ENCODE results near the gene NRG2.

Gene NRG2

DNA sequence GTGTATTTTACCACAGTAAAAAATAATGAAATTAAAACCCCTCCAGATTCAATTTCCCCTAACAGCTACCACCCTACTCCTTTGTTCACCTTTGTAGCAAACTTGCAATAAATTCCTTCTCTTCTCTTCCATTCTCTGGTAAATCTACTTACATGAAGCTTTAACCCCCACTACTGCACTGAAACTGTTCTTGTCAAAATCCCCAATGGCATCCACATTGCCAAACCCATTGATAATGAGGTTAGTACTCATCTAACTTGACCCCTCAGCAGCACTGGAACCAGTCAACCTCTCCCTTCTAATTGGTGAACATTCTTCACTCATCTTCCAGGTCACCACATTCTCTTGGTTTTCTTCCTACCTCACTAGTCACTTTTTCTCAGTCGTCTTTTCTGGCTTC, 29.6 kb downstream of the NRG2 start:
- TF ChIP-seq ESRRG (CRISPR knock-in tag; IDR thresholded peaks at IDR 0.05) = no peak
- TF ChIP-seq TCF4 (CRISPR knock-in tag; IDR thresholded peaks at IDR 0.05; ENCODE audit: borderline replicate concordance) = no peak
- TF ChIP-seq SNAI2 (CRISPR knock-in tag; IDR thresholded peaks at IDR 0.05) = no peak
- no peak for TF ChIP-seq OSR1 (CRISPR knock-in tag; IDR thresholded peaks at IDR 0.05)
- TF ChIP-seq, protein P1, sequence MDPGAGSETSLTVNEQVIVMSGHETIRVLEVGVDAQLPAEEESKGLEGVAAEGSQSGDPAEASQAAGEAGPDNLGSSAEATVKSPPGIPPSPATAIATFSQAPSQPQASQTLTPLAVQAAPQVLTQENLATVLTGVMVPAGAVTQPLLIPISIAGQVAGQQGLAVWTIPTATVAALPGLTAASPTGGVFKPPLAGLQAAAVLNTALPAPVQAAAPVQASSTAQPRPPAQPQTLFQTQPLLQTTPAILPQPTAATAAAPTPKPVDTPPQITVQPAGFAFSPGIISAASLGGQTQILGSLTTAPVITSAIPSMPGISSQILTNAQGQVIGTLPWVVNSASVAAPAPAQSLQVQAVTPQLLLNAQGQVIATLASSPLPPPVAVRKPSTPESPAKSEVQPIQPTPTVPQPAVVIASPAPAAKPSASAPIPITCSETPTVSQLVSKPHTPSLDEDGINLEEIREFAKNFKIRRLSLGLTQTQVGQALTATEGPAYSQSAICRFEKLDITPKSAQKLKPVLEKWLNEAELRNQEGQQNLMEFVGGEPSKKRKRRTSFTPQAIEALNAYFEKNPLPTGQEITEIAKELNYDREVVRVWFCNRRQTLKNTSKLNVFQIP (CRISPR knock-in tag; IDR thresholded peaks at IDR 0.05; ENCODE audit: borderline replicate concordance, low read depth) = no peak
- no peak for TF ChIP-seq ISL1 (CRISPR knock-in tag; IDR thresholded peaks at IDR 0.05)
- no peak for TF ChIP-seq ZNF70 (CRISPR knock-in tag; IDR thresholded peaks at IDR 0.05)
- TF ChIP-seq PPARA (CRISPR knock-in tag; IDR thresholded peaks at IDR 0.05; ENCODE audit: borderline replicate concordance) = no peak
- no peak for TF ChIP-seq ZNF565 (CRISPR knock-in tag; conservative IDR thresholded peaks at IDR 0.05; ENCODE audit: low read depth)
- no peak for TF ChIP-seq ZC3H10 (CRISPR knock-in tag; IDR thresholded peaks at IDR 0.05)
- TF ChIP-seq GLIS3 (CRISPR knock-in tag; IDR thresholded peaks at IDR 0.05) = no peak
- no peak for ATAC-seq

- no peak for ATAC-seq
- no peak for TF ChIP-seq PPARA (CRISPR knock-in tag; IDR thresholded peaks at IDR 0.05; ENCODE audit: borderline replicate concordance)
- TF ChIP-seq CSDC2 (CRISPR knock-in tag; IDR thresholded peaks at IDR 0.05) = no peak
- no peak for TF ChIP-seq TOX (CRISPR knock-in tag; IDR thresholded peaks at IDR 0.05; ENCODE audit: borderline replicate concordance)
- TF ChIP-seq ZNF565 (CRISPR knock-in tag; conservative IDR thresholded peaks at IDR 0.05; ENCODE audit: low read depth) = no peak
- no peak for TF ChIP-seq ZC3H10 (CRISPR knock-in tag; IDR thresholded peaks at IDR 0.05)
- TF ChIP-seq PATZ1 (CRISPR knock-in tag; IDR thresholded peaks at IDR 0.05; ENCODE audit: borderline replicate concordance) = no peak
- TF ChIP-seq ISL1 (CRISPR knock-in tag; IDR thresholded peaks at IDR 0.05) = no peak
- TF ChIP-seq ESRRG (CRISPR knock-in tag; IDR thresholded peaks at IDR 0.05) = no peak
- TF ChIP-seq, protein P2, sequence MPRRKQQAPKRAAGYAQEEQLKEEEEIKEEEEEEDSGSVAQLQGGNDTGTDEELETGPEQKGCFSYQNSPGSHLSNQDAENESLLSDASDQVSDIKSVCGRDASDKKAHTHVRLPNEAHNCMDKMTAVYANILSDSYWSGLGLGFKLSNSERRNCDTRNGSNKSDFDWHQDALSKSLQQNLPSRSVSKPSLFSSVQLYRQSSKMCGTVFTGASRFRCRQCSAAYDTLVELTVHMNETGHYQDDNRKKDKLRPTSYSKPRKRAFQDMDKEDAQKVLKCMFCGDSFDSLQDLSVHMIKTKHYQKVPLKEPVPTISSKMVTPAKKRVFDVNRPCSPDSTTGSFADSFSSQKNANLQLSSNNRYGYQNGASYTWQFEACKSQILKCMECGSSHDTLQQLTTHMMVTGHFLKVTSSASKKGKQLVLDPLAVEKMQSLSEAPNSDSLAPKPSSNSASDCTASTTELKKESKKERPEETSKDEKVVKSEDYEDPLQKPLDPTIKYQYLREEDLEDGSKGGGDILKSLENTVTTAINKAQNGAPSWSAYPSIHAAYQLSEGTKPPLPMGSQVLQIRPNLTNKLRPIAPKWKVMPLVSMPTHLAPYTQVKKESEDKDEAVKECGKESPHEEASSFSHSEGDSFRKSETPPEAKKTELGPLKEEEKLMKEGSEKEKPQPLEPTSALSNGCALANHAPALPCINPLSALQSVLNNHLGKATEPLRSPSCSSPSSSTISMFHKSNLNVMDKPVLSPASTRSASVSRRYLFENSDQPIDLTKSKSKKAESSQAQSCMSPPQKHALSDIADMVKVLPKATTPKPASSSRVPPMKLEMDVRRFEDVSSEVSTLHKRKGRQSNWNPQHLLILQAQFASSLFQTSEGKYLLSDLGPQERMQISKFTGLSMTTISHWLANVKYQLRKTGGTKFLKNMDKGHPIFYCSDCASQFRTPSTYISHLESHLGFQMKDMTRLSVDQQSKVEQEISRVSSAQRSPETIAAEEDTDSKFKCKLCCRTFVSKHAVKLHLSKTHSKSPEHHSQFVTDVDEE (CRISPR knock-in tag; IDR thresholded peaks at IDR 0.05) = no peak
- TF ChIP-seq, protein P1 (CRISPR knock-in tag; IDR thresholded peaks at IDR 0.05; ENCODE audit: borderline replicate concordance, low read depth) = no peak
- no peak for TF ChIP-seq OSR1 (CRISPR knock-in tag; IDR thresholded peaks at IDR 0.05)
- no peak for TF ChIP-seq ZFP3 (CRISPR knock-in tag; IDR thresholded peaks at IDR 0.05)
- TF ChIP-seq BACH2 (CRISPR knock-in tag; IDR thresholded peaks at IDR 0.05; ENCODE audit: borderline replicate concordance) = no peak
- TF ChIP-seq ZFP30 (CRISPR knock-in tag; IDR thresholded peaks at IDR 0.05) = no peak
- TF ChIP-seq GLIS3 (CRISPR knock-in tag; IDR thresholded peaks at IDR 0.05) = no peak
- TF ChIP-seq ARNTL (CRISPR knock-in tag; IDR thresholded peaks at IDR 0.05; ENCODE audit: borderline replicate concordance, low read depth) = no peak
These were observed 30.7 kb downstream of the NRG2 start for GRCh38 chr5:140012443-140012842.

DNA sequence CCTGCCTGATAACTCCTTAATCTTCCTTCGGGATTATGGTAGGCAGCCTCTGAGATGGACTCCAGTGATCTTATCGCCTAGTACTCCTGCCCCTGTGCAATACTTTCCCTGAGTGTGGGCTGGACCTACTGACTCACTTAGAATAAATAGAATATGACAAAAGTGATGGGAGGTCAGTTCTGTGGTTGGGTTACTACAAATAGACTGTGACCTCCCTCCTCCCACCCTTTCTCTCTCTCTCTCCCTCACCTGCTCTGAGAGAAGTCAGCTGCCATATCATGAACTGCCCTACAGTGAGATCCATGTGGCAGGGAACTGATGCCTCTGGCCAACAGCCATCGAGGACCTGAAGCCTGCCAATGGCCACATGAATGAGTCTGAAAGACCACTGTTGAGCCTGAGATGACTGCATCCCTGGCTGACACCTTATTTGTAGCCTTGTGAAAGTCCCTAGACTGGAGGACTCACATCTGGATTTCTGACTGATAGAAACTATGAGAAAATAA, 31.7 kb downstream of the NRG2 start:
- ATAC-seq = no peak

More for the DNA sequence above, 31.7 kb downstream of the NRG2 start:
- TF ChIP-seq ZNF565 (CRISPR knock-in tag; conservative IDR thresholded peaks at IDR 0.05; ENCODE audit: low read depth) (no peak), ZFP30 (CRISPR knock-in tag; IDR thresholded peaks at IDR 0.05) (no peak), CSDC2 (CRISPR knock-in tag; IDR thresholded peaks at IDR 0.05) (no peak), ESRRG (CRISPR knock-in tag; IDR thresholded peaks at IDR 0.05) (no peak), SNAI2 (CRISPR knock-in tag; IDR thresholded peaks at IDR 0.05) (no peak), OSR1 (CRISPR knock-in tag; IDR thresholded peaks at IDR 0.05) (no peak), BACH2 (CRISPR knock-in tag; IDR thresholded peaks at IDR 0.05; ENCODE audit: borderline replicate concordance) (no peak), ZNF70 (CRISPR knock-in tag; IDR thresholded peaks at IDR 0.05) (no peak), TCF4 (CRISPR knock-in tag; IDR thresholded peaks at IDR 0.05; ENCODE audit: borderline replicate concordance) (no peak), ZC3H10 (CRISPR knock-in tag; IDR thresholded peaks at IDR 0.05) (no peak), ZFP3 (CRISPR knock-in tag; IDR thresholded peaks at IDR 0.05) (no peak), ARNTL (CRISPR knock-in tag; IDR thresholded peaks at IDR 0.05; ENCODE audit: borderline replicate concordance, low read depth) (no peak), TOX (CRISPR knock-in tag; IDR thresholded peaks at IDR 0.05; ENCODE audit: borderline replicate concordance) (no peak)
- TF ChIP-seq, protein P1 (CRISPR knock-in tag; IDR thresholded peaks at IDR 0.05; ENCODE audit: borderline replicate concordance, low read depth) = no peak
- TF ChIP-seq, protein P2 (CRISPR knock-in tag; IDR thresholded peaks at IDR 0.05) = no peak
